GM12872 (cell line): Measurements from ENCODE around the gene TBRG1.

Source experiments
- CTCF ChIP-seq: IDR thresholded peaks from 3 replicates; pipeline ENCODE4 v1.5.1; 2011; ENCODE audit warnings: low read depth, mild to moderate bottlenecking, low read length, moderate library complexity; ENCODE audit not compliant: insufficient read depth

The TBRG1 gene

GRCh38 chr11:124622531-124623451 is at the start of gene TBRG1:
TBRG1 (plus strand) TSS chr11:124622864; CDS start chr11:124623084, 220 bp downstream.
- TF ChIP-seq CTCF, result no peak

GRCh38 chr11:124577716-124578427 is 44.8 kb upstream of the TBRG1 start:
- no peak for TF ChIP-seq CTCF

GRCh38 chr11:124578761-124579160 is 43.9 kb upstream of the TBRG1 start:
- TF ChIP-seq CTCF, result no peak

GRCh38 chr11:124581817-124582216 is 40.8 kb upstream of the TBRG1 start:
- no peak for TF ChIP-seq CTCF

GRCh38 chr11:124582565-124582964 is 40.1 kb upstream of the TBRG1 start:
- TF ChIP-seq CTCF, result no peak

GRCh38 chr11:124583781-124584180 is 38.9 kb upstream of the TBRG1 start:
- TF ChIP-seq CTCF, result no peak

GRCh38 chr11:124584681-124585372 is 37.8 kb upstream of the TBRG1 start:
- no peak for TF ChIP-seq CTCF
